Neutrophil (primary cell): ENCODE data around the gene COA1.

Experiments
- H3K27ac ChIP-seq: fragments of 200-600 bp; sonication (generic); 2 replicates; pipeline ENCODE4 v1.5.1; 2016; ENCODE audit warnings: mild to moderate bottlenecking, moderate library complexity
- H3K27me3 ChIP-seq: fragments of 200-600 bp; sonication (generic); 2 replicates; pipeline ENCODE4 v1.6.0; 2016; ENCODE audit warnings: mild to moderate bottlenecking
- H3K36me3 ChIP-seq: fragments of 200-600 bp; sonication (generic); 2 replicates; pipeline ENCODE4 v1.5.1; 2017
- H3K4me1 ChIP-seq, 2 experiments: fragments of 200-600 bp in 1 of 2; sonication (generic) in 1 of 2; 1 replicate in 1 of 2; 2 replicates in 1 of 2; pipeline versions ENCODE4 v1.5.1 to v1.6.1; 2013 to 2016; ENCODE audit warnings: low read depth in 1 of 2, low read length in 1 of 2, mild to moderate bottlenecking in 1 of 2, moderate library complexity in 1 of 2; ENCODE audit not compliant: control insufficient read depth in 1 of 2, insufficient read depth in 1 of 2
- H3K4me3 ChIP-seq, 2 experiments: fragments of 200-600 bp in 1 of 2; sonication (generic) in 1 of 2; 1 replicate in 1 of 2; 2 replicates in 1 of 2; pipeline ENCODE4 v1.5.1; 2013 to 2016; ENCODE audit warnings: low read depth in 1 of 2, low read length in 1 of 2, mild to moderate bottlenecking in 1 of 2, moderate library complexity in 1 of 2
- H3K9me3 ChIP-seq: fragments of 200-600 bp; sonication (generic); 2 replicates; pipeline ENCODE4 v1.5.1; 2016
- TF ChIP-seq, protein P1 (sequence below): fragments of 200-600 bp; sonication (generic); IDR thresholded peaks from 2 replicates; pipeline ENCODE4 v1.5.1; 2016; ENCODE audit warnings: antibody characterized with exemption

COA1 gene

DNA sequence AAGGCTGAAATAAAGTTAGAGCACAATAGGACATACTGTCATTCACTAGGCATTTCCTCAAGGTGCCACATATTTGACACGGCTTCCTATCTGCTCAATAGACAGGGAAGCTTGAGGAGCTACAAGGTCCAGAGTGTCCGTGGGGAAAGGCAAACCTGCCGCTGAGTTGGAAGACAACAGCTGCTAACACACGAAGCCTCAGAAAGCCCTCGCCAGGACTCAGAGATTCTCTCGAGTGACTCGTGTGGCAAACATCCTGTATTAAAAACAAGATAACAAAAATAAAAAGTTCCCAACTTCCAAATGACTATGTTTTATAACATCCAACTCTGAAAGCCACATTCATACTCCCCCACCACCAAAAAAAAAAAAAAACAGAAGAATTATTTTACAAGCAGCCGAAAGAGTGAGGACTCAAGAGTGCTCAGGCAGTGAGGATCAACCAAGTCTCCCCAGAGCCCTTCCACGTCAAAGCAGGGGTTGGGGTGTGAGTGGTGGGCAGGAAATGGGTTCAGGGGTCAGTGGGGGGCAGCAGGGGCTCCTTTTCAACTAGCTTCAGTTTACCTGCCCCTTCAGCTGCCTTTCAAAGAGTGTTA lies 78.8 kb downstream of the COA1 start:
- H3K4me3 ChIP-seq, result peak overlapping the region; percentile 58 to 67
- H3K9me3 ChIP-seq, result no peaks in the 10 kb centered on the region
- H3K27ac ChIP-seq, result peak overlapping the region; percentile 96
- peaks cover 92 to 93% of the 10 kb centered on the region in 2 experiments for H3K4me1 ChIP-seq
- no peaks in the 10 kb centered on the region for H3K27me3 ChIP-seq
- TF ChIP-seq, protein P1, sequence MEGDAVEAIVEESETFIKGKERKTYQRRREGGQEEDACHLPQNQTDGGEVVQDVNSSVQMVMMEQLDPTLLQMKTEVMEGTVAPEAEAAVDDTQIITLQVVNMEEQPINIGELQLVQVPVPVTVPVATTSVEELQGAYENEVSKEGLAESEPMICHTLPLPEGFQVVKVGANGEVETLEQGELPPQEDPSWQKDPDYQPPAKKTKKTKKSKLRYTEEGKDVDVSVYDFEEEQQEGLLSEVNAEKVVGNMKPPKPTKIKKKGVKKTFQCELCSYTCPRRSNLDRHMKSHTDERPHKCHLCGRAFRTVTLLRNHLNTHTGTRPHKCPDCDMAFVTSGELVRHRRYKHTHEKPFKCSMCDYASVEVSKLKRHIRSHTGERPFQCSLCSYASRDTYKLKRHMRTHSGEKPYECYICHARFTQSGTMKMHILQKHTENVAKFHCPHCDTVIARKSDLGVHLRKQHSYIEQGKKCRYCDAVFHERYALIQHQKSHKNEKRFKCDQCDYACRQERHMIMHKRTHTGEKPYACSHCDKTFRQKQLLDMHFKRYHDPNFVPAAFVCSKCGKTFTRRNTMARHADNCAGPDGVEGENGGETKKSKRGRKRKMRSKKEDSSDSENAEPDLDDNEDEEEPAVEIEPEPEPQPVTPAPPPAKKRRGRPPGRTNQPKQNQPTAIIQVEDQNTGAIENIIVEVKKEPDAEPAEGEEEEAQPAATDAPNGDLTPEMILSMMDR, result no peak
- H3K36me3 ChIP-seq, result no peaks in the 10 kb centered on the region

DNA sequence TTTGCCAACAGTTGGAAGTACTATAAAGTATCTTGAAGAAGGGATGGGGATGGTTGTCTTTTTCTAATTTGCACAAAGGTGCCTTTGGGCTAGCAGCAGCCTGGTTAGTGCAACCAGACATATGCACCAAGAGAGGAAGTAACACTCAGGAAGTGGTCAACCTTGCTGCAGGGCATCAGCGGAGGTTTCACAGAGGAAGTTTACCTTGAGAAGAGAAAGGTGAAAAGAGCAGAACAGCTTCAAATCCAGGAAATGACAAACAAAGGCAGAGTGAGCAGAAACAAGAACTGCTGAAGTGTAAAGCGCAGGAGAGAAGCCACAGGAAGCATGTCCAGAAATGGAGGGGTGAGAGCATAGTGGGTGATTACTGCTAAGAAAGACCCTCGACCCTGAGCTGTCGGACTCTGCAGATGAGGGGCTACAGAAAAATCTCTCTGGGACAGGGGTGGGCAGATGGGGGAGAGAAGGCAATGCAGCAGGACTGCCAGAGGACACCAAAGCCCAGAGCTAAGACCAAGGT lies 79.5 kb downstream of the COA1 start:
- peaks cover 96 to 100% of the 10 kb centered on the region in 2 experiments for H3K4me1 ChIP-seq
- H3K9me3 ChIP-seq, result no peaks in the 10 kb centered on the region
- TF ChIP-seq, protein P1, result no peak
- H3K36me3 ChIP-seq, result no peaks in the 10 kb centered on the region
- H3K27me3 ChIP-seq, result no peaks in the 10 kb centered on the region
- peak overlapping the region; percentile 58 to 67 for H3K4me3 ChIP-seq
- peak overlapping the region; percentile 96 for H3K27ac ChIP-seq

DNA sequence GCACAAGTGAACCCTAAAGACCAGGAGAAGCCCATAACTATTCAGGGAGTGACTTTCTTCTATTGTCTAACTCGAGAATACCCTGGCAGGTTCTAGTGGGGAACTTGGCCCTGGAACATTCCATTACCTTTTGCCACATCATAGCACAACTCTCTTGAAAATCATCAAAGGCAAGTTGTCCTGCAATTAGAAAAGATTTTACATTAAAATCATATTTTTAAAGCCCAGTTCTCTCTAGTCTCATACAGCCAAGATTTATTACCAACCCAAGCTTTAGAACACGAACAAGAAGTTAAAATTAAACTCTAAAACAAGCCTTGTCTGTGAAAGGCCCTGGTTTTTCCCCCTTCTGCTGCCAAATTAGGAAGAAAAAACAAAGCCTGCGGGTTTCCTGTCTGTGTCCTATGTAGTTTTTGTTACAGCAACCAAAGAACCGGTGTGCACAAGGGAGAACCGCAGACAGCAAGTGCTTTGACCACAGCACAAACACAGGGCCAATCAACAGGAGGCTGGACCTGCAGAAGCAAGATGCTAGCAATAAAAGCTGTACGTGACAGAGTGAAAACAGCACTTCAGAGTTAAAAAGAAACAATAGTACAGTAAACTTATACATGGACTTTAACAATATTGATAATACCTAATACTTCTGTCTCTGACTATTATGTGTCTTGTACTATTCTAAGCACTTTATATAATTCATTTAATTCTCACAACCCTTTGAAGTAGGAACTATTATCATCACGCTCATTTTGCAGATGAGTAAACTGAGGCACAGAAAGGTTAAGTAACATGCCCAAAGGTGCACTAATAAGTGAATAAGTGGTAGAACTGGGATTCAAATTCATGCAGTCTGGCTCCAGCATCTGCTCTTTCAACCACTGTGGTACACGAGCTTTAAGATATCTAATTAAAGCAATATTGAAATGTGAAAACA lies 80.6 kb downstream of the COA1 start:
- peaks cover 86 to 98% of the 10 kb centered on the region in 2 experiments for H3K4me1 ChIP-seq
- peak overlapping the region; percentile 96 for H3K27ac ChIP-seq
- H3K4me3 ChIP-seq, result peak overlapping the region; percentile 58 to 67

DNA sequence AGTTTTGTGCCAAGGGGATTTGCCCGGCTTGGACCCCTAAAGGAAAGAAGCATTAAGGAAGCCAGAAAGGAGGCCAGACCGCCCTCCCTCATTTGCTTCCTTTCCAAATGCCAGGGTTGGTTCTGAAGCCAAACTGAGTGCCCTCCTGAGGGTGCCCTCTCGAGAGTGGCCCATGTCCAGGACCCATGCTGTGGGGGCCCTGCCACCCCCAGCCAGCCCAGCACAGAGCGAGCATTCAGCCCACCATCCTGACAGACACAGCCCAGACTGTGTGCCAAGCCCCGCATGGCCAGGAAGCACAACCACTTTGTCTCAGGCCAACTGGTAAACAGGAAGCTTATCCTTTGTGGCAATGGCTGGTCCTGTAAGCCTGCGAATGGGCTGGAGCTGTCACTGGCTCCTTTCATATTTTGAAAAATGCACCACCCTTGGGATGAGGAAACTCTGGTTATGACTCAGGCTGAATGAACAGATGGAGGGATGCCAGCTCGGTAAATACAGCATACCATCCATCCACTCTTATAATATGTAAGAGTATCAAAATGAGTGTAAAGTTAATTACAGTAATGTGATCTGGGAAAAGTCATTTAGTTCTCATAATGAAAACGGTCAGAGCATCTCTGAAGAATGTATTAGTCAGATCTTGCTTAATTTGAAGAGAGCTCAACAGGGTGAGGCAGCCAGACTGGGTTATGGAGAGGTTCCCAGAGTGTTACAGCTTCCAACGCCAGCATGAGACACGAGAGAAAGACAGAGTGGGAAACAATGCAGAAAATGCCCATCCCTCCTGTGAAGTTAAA lies 81.5 kb downstream of the COA1 start:
- Histone ChIP-seq H3K36me3 (peaks cover 14% of the 10 kb centered on the region), H3K27me3 (no peaks in the 10 kb centered on the region), H3K9me3 (no peaks in the 10 kb centered on the region), H3K4me1 (peaks cover 77 to 92% of the 10 kb centered on the region in 2 experiments), H3K4me3 (peak overlapping the region; percentile 58 to 67), H3K27ac (peak overlapping the region; percentile 96)
- TF ChIP-seq, protein P1, result no peak

More for the DNA sequence above, 80.6 kb downstream of the COA1 start:
- TF ChIP-seq, protein P1, result no peak
- Histone ChIP-seq H3K27me3 (no peaks in the 10 kb centered on the region), H3K36me3 (peaks cover 5% of the 10 kb centered on the region), H3K9me3 (no peaks in the 10 kb centered on the region)

DNA sequence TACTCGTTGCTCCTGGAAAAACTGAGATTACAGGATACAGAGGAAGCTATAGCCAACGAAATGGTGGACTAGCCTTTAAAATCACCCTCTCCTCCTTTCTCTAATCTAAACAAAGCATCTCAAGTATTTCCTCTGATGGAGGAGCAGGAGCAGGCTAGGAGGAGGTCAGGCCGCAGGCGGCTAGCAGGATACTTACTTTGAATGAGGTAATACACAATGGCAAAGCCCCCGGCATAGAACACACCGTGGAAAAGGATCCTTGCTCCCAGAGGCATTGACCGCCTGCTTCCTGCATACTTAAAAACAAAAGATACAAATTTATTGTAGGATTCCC lies 82.0 kb downstream of the COA1 start:
- peaks cover 71 to 86% of the 10 kb centered on the region in 2 experiments for H3K4me1 ChIP-seq
- peak overlapping the region; percentile 58 to 67 for H3K4me3 ChIP-seq
- peaks cover 14% of the 10 kb centered on the region for H3K36me3 ChIP-seq
- TF ChIP-seq, protein P1, result no peak
- no peaks in the 10 kb centered on the region for H3K9me3 ChIP-seq
- H3K27ac ChIP-seq, result peak overlapping the region; percentile 96
- H3K27me3 ChIP-seq, result no peaks in the 10 kb centered on the region
